GM23248 (cell line): ENCODE data around the gene MAG. TPM values are rescaled to one million over a fixed set of nuclear protein-coding genes. Genes with fewer than 3 reads are reported as not detected.

Source experiments
- DNase-seq: peaks from one replicate; pipeline ENCODE4 v3.0.0-alpha.2; 2015
- H2AFZ ChIP-seq: fragments of 200-600 bp; sonication (generic); 2 replicates; pipeline ENCODE4 v1.6.1; 2016; ENCODE audit warnings: antibody characterized with exemption
- H3F3A ChIP-seq: fragments of 200-600 bp; sonication (generic); 2 replicates; pipeline ENCODE4 v1.6.1; 2016; ENCODE audit warnings: mild to moderate bottlenecking, antibody characterized with exemption, mixed run types; ENCODE audit not compliant: insufficient read depth
- H3K27ac ChIP-seq: fragments of 200-600 bp; sonication (generic); 2 replicates; pipeline ENCODE4 v1.5.1; 2016; ENCODE audit warnings: mild to moderate bottlenecking
- H3K27me3 ChIP-seq: fragments of 200-600 bp; sonication (generic); replicated peaks from 2 replicates; pipeline ENCODE4 v1.6.1; 2016; ENCODE audit warnings: mild to moderate bottlenecking; ENCODE audit not compliant: insufficient read depth
- H3K36me3 ChIP-seq: fragments of 200-600 bp; sonication (generic); 2 replicates; pipeline ENCODE4 v1.6.1; 2016; ENCODE audit warnings: low read depth, mild to moderate bottlenecking
- H3K4me1 ChIP-seq: fragments of 200-600 bp; sonication (generic); 2 replicates; pipeline ENCODE4 v1.6.1; 2016; ENCODE audit warnings: mild to moderate bottlenecking; ENCODE audit not compliant: insufficient read depth
- H3K4me2 ChIP-seq: fragments of 200-600 bp; sonication (generic); one replicate; pipeline ENCODE4 v1.6.1; 2016; ENCODE audit warnings: mild to moderate bottlenecking; ENCODE audit not compliant: unreplicated experiment
- H3K4me3 ChIP-seq: fragments of 200-600 bp; sonication (generic); 2 replicates; pipeline ENCODE4 v1.5.1; 2016; ENCODE audit warnings: mild to moderate bottlenecking
- H3K79me2 ChIP-seq: fragments of 200-600 bp; sonication (generic); 2 replicates; pipeline ENCODE4 v1.6.1; 2016; ENCODE audit warnings: mild to moderate bottlenecking; ENCODE audit not compliant: insufficient read depth
- H3K9ac ChIP-seq: fragments of 200-600 bp; sonication (generic); 2 replicates; pipeline ENCODE4 v1.6.1; 2016; ENCODE audit warnings: mild to moderate bottlenecking
- H3K9me2 ChIP-seq: fragments of 200-600 bp; sonication (generic); 2 replicates; pipeline ENCODE4 v1.6.1; 2016; ENCODE audit warnings: mixed run types, mild to moderate bottlenecking, moderate library complexity; ENCODE audit not compliant: insufficient read depth
- H3K9me3 ChIP-seq: fragments of 200-600 bp; sonication (generic); one replicate; pipeline ENCODE4 v1.6.1; 2017; ENCODE audit warnings: low read depth
- H4K20me1 ChIP-seq: fragments of 200-600 bp; sonication (generic); 2 replicates; pipeline ENCODE4 v1.6.0; 2016; ENCODE audit not compliant: insufficient read depth
- EZH2 ChIP-seq: fragments of 200-600 bp; sonication (generic); IDR thresholded peaks from 2 replicates; pipeline ENCODE4 v1.6.1; 2018; ENCODE audit warnings: antibody characterized with exemption, mild to moderate bottlenecking; ENCODE audit not compliant: insufficient read depth, poor library complexity, severe bottlenecking
- EZH2phosphoT487 ChIP-seq: fragments of 200-600 bp; sonication (generic); IDR thresholded peaks from 2 replicates; pipeline ENCODE4 v1.6.1; 2018; ENCODE audit warnings: antibody characterized with exemption, moderate library complexity, mild to moderate bottlenecking, low read depth; ENCODE audit not compliant: insufficient read depth
- WGBS, 2 experiments: methylation state at CpG; one replicate each; pipeline ENCODE4 v1.1.6; 2015 to 2017; ENCODE audit warnings: low lambda C conversion rate in 2 of 2, low coverage in 1 of 2; ENCODE audit errors: missing lambda C conversion rate in 2 of 2; 5-methylcytosine and 5-hydroxymethylcytosine counted together
- in situ Hi-C: fragments of 300-500 bp; cut with MboI; formaldehyde crosslinking; loops from 2 replicates; pipeline ENCODE4 v1.15.0; 2020
- polyA plus RNA-seq: library from polyadenylated mRNA; unstranded; fragments of >200 nt; fragmentation: Nextera tagmentation; extraction: Ambion mirVana; gene quantifications from 2 replicates; pipeline ENCODE4 v1.2.1, GENCODE V29; 2016
- total RNA-seq: library from RNA; depleted of rRNA; stranded (reverse); fragments of >200 nt; shearing (Covaris generic); gene quantifications from 2 replicates; pipeline ENCODE4 v1.2.3, GENCODE V29; 2014

The MAG gene
- total and polyA plus RNA-seq, 2 experiments from 2014 or later, result not detected

- Histone ChIP-seq H3F3A (no peaks in the 10 kb centered on the region), H3K79me2 (no peaks in the 10 kb centered on the region), H3K27me3 (peaks cover 7% of the 10 kb centered on the region), H3K4me1 (no peaks in the 10 kb centered on the region), H3K9ac (no peak overlapping the region), H4K20me1 (no peaks in the 10 kb centered on the region), H3K36me3 (no peaks in the 10 kb centered on the region), H2AFZ (no peak overlapping the region), H3K4me3 (no peak overlapping the region), H3K27ac (no peak overlapping the region), H3K9me3 (no peaks in the 10 kb centered on the region), H3K4me2 (no peak overlapping the region), H3K9me2 (no peaks in the 10 kb centered on the region)
- TF ChIP-seq EZH2phosphoT487, result no peak
- TF ChIP-seq EZH2, result no peak
- WGBS, 2 experiments, result 51 to 55% methylated on average over 7 of the region's 7 CpGs
- in situ Hi-C loops, result no loop called here
- DNase-seq, result no peak
These were observed 56.0 kb downstream of the MAG start for GRCh38 chr19:35347930-35348298.

- TF ChIP-seq EZH2 (no peak), EZH2phosphoT487 (no peak)
- no peaks in the 10 kb centered on the region for H3K9me2 ChIP-seq
- in situ Hi-C loops, result no loop called here
These were observed 57.1 kb downstream of the MAG start for GRCh38 chr19:35348911-35349611.

GRCh38 chr19:35349614-35350521 lies 57.9 kb downstream of the MAG start:
- no peaks in the 10 kb centered on the region for H3K4me1 ChIP-seq
- DNase-seq, result no peak
- no peaks in the 10 kb centered on the region for H3K79me2 ChIP-seq
- 49 to 54% methylated on average over 16 to 17 of the region's 17 CpGs for WGBS, 2 experiments
- H3K27ac ChIP-seq, result no peak overlapping the region
- no peaks in the 10 kb centered on the region for H3K9me2 ChIP-seq
- in situ Hi-C loops, result loop anchor here (10.0 kb wide), 1 partner anchor 145 kb away; the partner anchor contains the start of gene KRTDAP
- H3K4me2 ChIP-seq, result no peak overlapping the region
- no peaks in the 10 kb centered on the region for H4K20me1 ChIP-seq
- no peaks in the 10 kb centered on the region for H3K36me3 ChIP-seq
- peaks cover 11% of the 10 kb centered on the region for H3K27me3 ChIP-seq
- no peak for TF ChIP-seq EZH2
- no peak for TF ChIP-seq EZH2phosphoT487
- H3K9ac ChIP-seq, result no peak overlapping the region
- H3K9me3 ChIP-seq, result no peaks in the 10 kb centered on the region
- H3K4me3 ChIP-seq, result no peak overlapping the region
- H2AFZ ChIP-seq, result no peak overlapping the region
- H3F3A ChIP-seq, result no peaks in the 10 kb centered on the region

More at GRCh38 chr19:35348911-35349611, 57.1 kb downstream of the MAG start:
- no peak overlapping the region for H3K9ac ChIP-seq
- no peak overlapping the region for H3K27ac ChIP-seq
- no peaks in the 10 kb centered on the region for H3K9me3 ChIP-seq
- H3F3A ChIP-seq, result no peaks in the 10 kb centered on the region
- no peak for DNase-seq
- no peaks in the 10 kb centered on the region for H3K79me2 ChIP-seq
- H3K4me2 ChIP-seq, result no peak overlapping the region
- H3K27me3 ChIP-seq, result peaks cover 11% of the 10 kb centered on the region
- no peaks in the 10 kb centered on the region for H4K20me1 ChIP-seq
- no peaks in the 10 kb centered on the region for H3K4me1 ChIP-seq
- H2AFZ ChIP-seq, result no peak overlapping the region
- H3K4me3 ChIP-seq, result no peak overlapping the region
- WGBS, 2 experiments, result 63 to 64% methylated on average over 18 of the region's 18 CpGs
- H3K36me3 ChIP-seq, result no peaks in the 10 kb centered on the region

GRCh38 chr19:35350591-35350990 lies 58.6 kb downstream of the MAG start:
- Histone ChIP-seq H3K9me2 (no peaks in the 10 kb centered on the region), H3K9ac (no peak overlapping the region), H3K4me3 (no peak overlapping the region), H3K4me2 (no peak overlapping the region), H3F3A (no peaks in the 10 kb centered on the region), H3K79me2 (no peaks in the 10 kb centered on the region), H3K27me3 (peaks cover 11% of the 10 kb centered on the region), H4K20me1 (no peaks in the 10 kb centered on the region), H3K36me3 (no peaks in the 10 kb centered on the region), H3K27ac (no peak overlapping the region), H3K9me3 (no peaks in the 10 kb centered on the region), H3K4me1 (no peaks in the 10 kb centered on the region), H2AFZ (no peak overlapping the region)
- no peak for DNase-seq
- 46 to 47% methylated on average over 4 to 7 of the region's 7 CpGs for WGBS, 2 experiments
- in situ Hi-C loops, result loop anchor here (10.0 kb wide), 1 partner anchor 144 kb away; the partner anchor contains the start of gene KRTDAP
- TF ChIP-seq EZH2, result no peak
